Measurements from ENCODE around the gene YTHDF1. TPM values are rescaled to one million over a fixed set of nuclear protein-coding genes. Genes with fewer than 3 reads are reported as not detected.
"Not testable (repeated sequence)": the region's sequence is repeated elsewhere in the genome, so short reads cannot be mapped to it uniquely, and the experiment has no call there.

YTHDF1 gene
- total and polyA plus RNA-seq, 11 donors: 14.7 to 38.2 (median 22.5) TPM

DNA sequence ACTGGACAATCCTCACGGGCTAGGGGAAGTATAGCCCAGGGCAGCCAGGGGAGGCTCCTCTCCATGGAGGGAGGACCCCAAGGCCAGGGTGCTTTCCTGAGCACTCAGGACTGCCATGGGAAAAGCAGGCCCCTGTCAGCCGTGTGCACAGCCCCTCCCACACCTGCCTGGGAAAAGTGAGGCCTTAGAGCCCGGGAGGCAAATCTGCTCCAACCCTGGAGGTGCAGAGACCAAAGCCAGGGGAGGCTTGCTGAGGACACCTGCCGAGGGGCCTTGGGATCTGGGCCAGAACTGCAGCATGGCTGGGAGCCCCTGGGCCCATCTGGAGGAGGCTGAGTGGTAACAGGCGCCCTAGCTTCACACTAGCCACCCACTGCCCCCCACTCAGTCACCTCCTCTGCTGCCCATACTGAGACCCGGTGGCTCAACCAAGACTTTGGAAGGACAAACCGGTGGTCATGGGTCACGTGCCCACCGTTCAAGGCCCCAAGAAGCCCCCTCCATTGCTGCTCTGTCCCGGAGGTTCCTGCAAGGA is 55.2 kb downstream of the YTHDF1 start:
- Histone ChIP-seq H3K4me1 (no peaks in the 10 kb centered on the region), H3K36me3 (no peaks in the 10 kb centered on the region), H3K27me3 (peaks cover 0 to 74% (median 4%) of the 10 kb centered on the region in 9 donors), H3K4me3 (no peak overlapping the region), H3K27ac (no peak overlapping the region), H3K9me3 (no peaks in the 10 kb centered on the region)
- ATAC-seq: no peak
- 68 to 77% (median 72%) methylated on average over 7 to 10 of the region's 10 CpGs for WGBS, 4 donors
- peak in 1 of 5 donors; percentile 17 for DNase-seq
- intact Hi-C loops (cut with DNase I): no loop called here
- TF ChIP-seq POLR2A (IDR thresholded peaks at IDR 0.05): no peak
- TF ChIP-seq, protein P1, sequence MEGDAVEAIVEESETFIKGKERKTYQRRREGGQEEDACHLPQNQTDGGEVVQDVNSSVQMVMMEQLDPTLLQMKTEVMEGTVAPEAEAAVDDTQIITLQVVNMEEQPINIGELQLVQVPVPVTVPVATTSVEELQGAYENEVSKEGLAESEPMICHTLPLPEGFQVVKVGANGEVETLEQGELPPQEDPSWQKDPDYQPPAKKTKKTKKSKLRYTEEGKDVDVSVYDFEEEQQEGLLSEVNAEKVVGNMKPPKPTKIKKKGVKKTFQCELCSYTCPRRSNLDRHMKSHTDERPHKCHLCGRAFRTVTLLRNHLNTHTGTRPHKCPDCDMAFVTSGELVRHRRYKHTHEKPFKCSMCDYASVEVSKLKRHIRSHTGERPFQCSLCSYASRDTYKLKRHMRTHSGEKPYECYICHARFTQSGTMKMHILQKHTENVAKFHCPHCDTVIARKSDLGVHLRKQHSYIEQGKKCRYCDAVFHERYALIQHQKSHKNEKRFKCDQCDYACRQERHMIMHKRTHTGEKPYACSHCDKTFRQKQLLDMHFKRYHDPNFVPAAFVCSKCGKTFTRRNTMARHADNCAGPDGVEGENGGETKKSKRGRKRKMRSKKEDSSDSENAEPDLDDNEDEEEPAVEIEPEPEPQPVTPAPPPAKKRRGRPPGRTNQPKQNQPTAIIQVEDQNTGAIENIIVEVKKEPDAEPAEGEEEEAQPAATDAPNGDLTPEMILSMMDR (IDR thresholded peaks at IDR 0.05): no peak

DNA sequence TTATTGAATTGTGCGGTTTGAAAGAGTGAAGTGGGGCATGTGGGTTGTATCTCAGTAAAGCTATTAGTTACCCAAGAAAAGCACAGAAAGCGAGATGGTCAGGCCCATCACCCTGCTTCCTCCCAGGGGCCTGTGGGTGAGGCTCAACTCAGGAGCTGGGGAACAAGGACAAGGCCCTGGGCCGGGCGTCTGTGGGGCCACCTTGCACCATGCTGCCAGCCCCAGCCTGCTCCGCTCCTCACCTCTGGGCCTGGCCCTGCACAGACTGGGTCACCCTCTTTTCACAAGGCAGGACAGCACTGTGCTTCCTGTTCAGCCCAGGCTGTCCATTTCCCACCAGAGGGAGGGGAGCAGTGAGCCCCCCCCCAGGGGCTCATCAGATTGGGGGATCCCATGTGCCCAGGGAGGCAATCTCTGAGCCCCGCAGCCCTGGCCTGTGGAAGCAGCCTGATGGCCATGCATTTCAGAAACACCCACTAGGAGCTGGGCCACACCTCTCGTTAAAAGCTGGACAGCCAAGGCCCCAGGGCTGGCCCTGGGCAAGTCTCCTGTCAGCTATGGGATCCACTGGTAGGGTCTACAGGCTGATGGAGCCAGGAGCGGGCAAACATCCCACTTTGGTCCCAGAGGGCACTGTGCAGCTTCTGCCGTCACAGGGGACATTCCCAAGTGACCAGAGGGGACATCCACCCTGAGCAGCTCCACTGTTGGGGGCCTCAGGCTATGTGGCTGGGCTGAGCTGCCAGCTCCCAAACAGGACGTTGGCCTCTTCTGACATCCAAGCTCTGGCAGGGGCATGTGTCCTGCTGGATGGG is 55.9 kb downstream of the YTHDF1 start:
- DNase-seq: peak in 2 of 5 donors; percentile 17 to 33
- peaks cover 0 to 74% (median 4%) of the 10 kb centered on the region in 9 donors for H3K27me3 ChIP-seq
- no peak overlapping the region for H3K27ac ChIP-seq
- ATAC-seq: no peak
- WGBS, 4 donors: 74 to 77% (median 77%) methylated on average over 9 to 10 of the region's 10 CpGs
- no peaks in the 10 kb centered on the region for H3K36me3 ChIP-seq
- no peaks in the 10 kb centered on the region for H3K4me1 ChIP-seq
- intact Hi-C loops (cut with DNase I): loop anchor here in 1 of 10 donors (5.0 kb wide), 1 partner anchor 58 kb away; no protein-coding TSS in a partner anchor
- H3K9me3 ChIP-seq: no peaks in the 10 kb centered on the region
- H3K4me3 ChIP-seq: no peak overlapping the region
- TF ChIP-seq, protein P1 (IDR thresholded peaks at IDR 0.05): no peak
- no peak for TF ChIP-seq POLR2A (IDR thresholded peaks at IDR 0.05)

DNA sequence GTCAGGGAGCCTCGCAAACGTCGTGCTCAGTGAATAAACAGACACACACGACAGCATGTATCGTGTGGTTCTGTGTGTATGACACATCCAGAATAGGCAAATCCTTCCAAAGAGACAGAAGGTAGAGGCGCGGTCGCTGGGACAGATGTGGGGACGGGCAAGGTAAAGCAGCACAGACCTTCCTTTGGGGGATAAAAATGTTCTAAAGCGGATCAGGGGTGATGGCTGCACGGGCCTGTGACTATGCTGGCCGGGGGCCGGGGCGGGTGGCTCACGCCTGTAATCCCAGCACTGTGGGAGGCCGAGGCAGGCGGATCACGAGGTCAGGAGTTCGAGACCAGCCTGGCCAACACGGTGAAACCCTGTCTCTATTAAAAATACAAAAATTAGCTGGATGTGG is 56.7 kb downstream of the YTHDF1 start:
- WGBS, 4 donors: 80 to 88% (median 83%) methylated on average over 19 to 20 of the region's 20 CpGs
- H3K4me3 ChIP-seq: not testable (repeated sequence)

DNA sequence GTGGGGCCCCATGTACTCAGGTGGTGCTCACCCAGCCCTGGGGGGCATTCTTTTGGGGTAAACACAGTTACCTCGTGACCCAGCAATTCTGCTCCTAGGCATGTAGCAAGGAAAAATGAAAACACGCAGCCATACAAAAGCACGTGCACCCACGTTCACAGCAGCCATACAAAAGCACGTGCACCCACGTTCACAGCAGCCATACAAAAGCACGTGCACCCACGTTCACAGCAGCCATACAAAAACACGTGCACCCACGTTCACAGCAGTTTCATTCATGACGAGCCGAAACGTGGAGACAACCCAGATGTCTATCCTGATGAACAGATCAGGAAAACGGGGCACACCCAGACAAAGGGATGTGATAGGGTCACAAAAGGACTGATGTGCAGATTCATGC is 57.1 kb downstream of the YTHDF1 start:
- intact Hi-C loops (cut with DNase I): loop anchor here in 1 of 10 donors (5.0 kb wide), 1 partner anchor 57 kb away; no protein-coding TSS in a partner anchor
- TF ChIP-seq, protein P1 (IDR thresholded peaks at IDR 0.05): no peak
- no peak for TF ChIP-seq POLR2A (IDR thresholded peaks at IDR 0.05)
- Histone ChIP-seq H3K4me1 (no peaks in the 10 kb centered on the region), H3K9me3 (no peaks in the 10 kb centered on the region), H3K4me3 (no peak overlapping the region), H3K27me3 (peaks cover 0 to 67% (median 5%) of the 10 kb centered on the region in 9 donors), H3K27ac (no peak overlapping the region), H3K36me3 (no peaks in the 10 kb centered on the region)
- no peak for ATAC-seq
- peak in 1 of 5 donors; percentile 20 for DNase-seq
- 80 to 89% (median 81%) methylated on average over 14 of the region's 14 CpGs for WGBS, 4 donors

More for the DNA sequence above, 56.7 kb downstream of the YTHDF1 start:
- not testable (repeated sequence) for H3K4me1 ChIP-seq, H3K27ac ChIP-seq, ATAC-seq, H3K36me3 ChIP-seq, H3K9me3 ChIP-seq
- DNase-seq: peak in 2 of 5 donors; percentile 15 to 20
- peaks cover 0 to 67% (median 5%) of the 10 kb centered on the region in 9 donors for H3K27me3 ChIP-seq
- intact Hi-C loops (cut with DNase I): loop anchor here in 1 of 10 donors (5.0 kb wide), 1 partner anchor 57 kb away; no protein-coding TSS in a partner anchor
